ENCODE data around the gene SESN1.

Gene SESN1

GRCh38 chr6:109024368-109024767 lies 70.3 kb downstream of the SESN1 start:
- DNase-seq, result no peak

GRCh38 chr6:109023356-109023925 lies 71.2 kb downstream of the SESN1 start:
- no peak for DNase-seq

- DNase-seq, result no peak
Observed at GRCh38 chr6:109021870-109022269, 72.8 kb downstream of the SESN1 start.

- DNase-seq, result peak; percentile 8
Observed at GRCh38 chr6:109019911-109020310, 74.7 kb downstream of the SESN1 start.

GRCh38 chr6:109015176-109015575 lies 79.5 kb downstream of the SESN1 start:
- no peak for DNase-seq

- no peak for DNase-seq
Observed at GRCh38 chr6:109014606-109015005, 80.0 kb downstream of the SESN1 start.

GRCh38 chr6:109013656-109014305 lies 80.9 kb downstream of the SESN1 start:
- no peak for DNase-seq

GRCh38 chr6:109010705-109011102 lies 83.9 kb downstream of the SESN1 start:
- no peak for DNase-seq

- DNase-seq, result no peak
Observed at GRCh38 chr6:109009962-109010704, 84.5 kb downstream of the SESN1 start.

GRCh38 chr6:109009236-109009961 lies 85.2 kb downstream of the SESN1 start:
- DNase-seq, result peak; percentile 96

- DNase-seq, result peak; percentile 10
Observed at GRCh38 chr6:109008537-109009235, 86.0 kb downstream of the SESN1 start.

GRCh38 chr6:109008054-109008453 lies 86.6 kb downstream of the SESN1 start:
- no peak for DNase-seq

- no peak for DNase-seq
Observed at GRCh38 chr6:109007521-109007920, 87.1 kb downstream of the SESN1 start.

- DNase-seq, result no peak
Observed at GRCh38 chr6:109006818-109007217, 87.8 kb downstream of the SESN1 start.

- DNase-seq, result no peak
Observed at GRCh38 chr6:109002882-109003281, 91.8 kb downstream of the SESN1 start.

- no peak for DNase-seq
Observed at GRCh38 chr6:109002051-109002697, 92.5 kb downstream of the SESN1 start.

GRCh38 chr6:109001291-109001894 lies 93.3 kb downstream of the SESN1 start:
- no peak for DNase-seq

GRCh38 chr6:109000289-109000688 lies 94.4 kb downstream of the SESN1 start:
- no peak for DNase-seq

GRCh38 chr6:108999428-108999827 lies 95.2 kb downstream of the SESN1 start:
- DNase-seq, result no peak

GRCh38 chr6:108998485-108998884 lies 96.2 kb downstream of the SESN1 start:
- DNase-seq, result no peak

GRCh38 chr6:108996208-108996607 lies 98.4 kb downstream of the SESN1 start:
- no peak for DNase-seq

- no peak for DNase-seq
Observed at GRCh38 chr6:108995296-108995695, 99.3 kb downstream of the SESN1 start.
